Activated CD4-positive, CD25-positive, alpha-beta regulatory T cell (primary cell): ENCODE measurements around the gene FGG.

Source experiments
- DNase-seq, 4 experiments: peaks; one replicate each; lab custom pipeline; 2025; lab: John Stamatoyannopoulos, UW

Gene FGG

DNA sequence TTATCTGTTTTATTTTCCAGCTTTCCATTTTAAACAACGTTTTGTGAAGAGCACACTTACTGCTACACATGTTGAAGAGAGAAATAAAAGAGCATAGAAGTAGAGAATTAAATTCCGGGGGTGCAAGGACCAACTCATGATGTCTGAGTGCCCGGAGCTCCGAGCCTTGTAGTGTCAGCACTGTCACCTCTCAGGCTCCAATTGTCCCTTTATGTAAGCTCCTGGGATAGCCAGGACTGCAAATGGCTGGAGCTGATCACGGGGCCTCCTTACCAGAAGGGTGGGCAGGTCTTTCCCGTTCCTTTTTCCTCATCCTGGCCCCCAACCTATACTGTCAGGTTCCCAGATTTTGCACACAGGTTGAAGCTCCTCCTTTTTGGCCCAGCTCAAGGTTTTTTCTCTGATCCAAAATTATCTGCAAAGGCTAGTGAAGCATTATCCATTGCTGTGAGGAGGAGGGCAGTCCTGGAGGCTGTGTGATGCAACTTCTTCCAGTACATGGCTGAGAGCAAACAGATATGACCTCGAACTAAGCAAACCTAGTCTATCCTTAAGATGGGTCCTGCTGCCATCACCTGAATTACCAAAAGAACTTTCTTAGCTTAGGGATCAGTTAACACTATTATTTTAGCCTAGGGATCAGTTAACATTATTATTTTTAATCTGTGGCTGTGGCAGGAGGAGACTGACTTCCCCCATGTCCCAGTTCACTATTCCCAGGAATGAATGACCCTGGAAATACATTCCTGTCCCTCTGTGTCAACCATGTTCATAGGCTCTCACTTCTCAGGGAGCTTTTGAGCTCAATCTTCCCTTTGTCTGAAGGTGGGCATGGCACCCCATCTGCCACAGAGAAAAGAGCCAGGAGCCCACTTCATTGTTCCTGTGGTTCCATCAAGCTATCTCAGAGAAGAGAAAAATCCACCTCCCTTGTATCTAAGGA is at the start of gene FGG:
Gene FGG, minus strand, starts transcription at position 185 of the 943 bp plus-strand sequence. Its CDS starts 47 bp downstream, at position 138.
- no peak for DNase-seq

DNA sequence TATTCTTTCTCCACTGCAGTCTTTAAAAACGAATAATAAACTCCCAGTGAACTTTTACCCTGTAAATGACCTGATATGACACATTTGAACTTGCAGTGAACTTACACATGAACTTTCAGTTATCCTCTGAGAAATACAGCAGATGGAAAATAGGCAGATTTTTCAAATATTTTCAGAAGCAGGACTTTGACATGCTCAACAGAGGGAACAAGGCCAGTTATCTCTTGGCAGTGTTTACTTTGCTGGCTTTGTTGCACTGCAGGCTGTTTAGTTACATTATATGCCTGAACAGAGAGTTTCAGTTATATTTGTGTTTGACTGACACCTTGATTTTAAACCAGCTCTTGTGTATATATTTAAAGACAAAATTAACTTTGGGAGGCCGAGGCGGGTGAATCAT is 47.6 kb upstream of the FGG start:
- no peak for DNase-seq

DNA sequence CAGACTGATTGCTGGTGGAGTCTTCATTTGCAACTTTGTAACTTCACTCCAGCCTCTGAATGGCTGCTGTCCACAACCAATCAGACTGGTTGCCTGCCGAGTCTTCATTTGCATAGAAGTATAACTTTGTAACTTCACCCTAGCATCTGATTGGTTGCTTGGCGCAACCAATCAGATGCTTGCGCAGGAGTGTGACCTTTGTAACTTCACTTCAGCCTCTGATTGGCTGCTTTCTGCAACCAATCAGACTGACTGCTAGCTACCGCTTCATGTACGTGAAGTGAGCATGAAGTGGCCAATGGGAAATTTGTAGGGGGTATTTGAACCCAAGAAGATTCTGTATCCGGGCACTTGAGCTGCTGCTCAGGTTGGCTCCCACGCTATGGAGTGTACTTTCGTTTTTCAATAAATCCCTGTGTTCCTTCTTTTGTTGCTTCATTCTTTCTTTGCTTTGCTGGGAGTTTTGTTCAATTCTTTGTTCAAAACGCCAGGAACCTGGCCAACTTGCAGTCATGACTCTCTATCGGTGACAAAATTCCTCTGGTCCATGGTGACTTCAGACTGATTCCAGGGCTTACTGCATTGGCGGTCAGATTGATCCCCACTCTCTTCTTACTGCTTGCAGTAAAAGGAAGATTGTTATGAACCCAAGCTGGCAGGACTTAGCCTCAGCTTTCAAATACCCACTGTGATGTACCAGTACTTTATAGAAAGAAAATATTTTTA is 46.4 kb upstream of the FGG start:
- no peak for DNase-seq

DNA sequence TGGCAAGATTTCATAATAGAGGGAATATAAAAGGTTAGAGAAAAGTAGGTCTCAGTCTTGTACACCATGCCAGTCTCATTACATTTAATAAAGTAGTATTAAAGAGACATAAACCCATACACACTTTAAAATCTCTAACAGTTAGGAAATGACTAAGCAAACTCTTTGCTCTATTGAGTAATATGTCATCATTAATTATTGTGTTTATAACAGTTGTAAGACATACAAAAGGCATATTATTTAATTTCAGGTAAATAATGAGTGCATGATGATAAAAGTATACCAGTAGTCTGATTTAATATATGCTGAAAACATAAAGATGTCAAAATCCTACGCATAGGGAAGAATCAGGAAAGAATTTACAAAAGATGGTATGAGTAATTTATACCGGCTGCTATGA is 31.0 kb upstream of the FGG start:
- no peak for DNase-seq

DNA sequence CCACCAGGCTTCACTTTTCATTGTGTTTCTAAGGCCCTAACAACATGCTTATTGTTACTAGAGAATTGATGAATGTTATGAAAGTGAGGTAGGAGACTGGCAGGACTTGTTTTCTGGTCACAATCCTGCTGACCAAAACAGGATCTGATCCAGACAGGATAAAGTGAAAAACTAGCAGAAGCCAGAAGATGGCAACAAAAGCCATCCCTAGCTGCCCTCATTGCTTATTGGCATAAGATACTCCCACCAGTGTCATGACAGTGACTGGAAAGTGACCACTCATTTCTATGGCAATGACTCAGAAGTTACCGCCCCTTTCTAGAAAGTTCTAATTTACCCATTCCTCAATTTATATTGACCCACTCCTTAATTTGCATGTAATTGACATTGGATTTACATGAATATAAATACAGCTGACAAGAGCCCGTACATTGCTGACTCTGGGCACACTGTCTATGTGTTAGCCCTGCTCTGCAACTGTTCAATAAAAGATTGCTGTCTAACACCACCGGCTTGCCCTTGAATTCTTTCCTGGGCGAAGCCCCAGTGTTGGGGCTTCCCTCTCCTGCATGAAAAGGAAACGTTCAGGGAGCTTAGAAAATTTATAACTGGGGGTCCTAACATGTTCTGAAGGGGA is 30.0 kb upstream of the FGG start:
- DNase-seq: no peak

DNA sequence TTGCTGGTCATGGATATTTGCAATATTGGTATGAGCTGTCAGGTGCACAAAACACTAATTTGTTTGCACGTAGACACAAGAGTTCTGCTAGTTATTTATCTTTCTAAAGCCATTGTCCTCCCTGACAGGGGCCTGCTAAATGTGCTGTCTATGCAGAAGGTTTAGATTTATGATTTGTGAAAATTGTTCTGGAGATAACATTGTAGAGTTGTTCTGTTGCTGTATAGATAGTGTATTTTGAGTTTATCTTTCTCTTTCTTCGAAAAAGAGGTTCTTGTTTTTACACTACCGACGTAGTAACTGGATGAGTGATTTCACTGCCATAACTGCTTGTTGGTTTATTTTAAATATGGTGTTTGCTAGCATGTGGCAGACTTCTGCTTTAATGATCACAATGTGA is 28.5 kb upstream of the FGG start:
- DNase-seq: no peak

DNA sequence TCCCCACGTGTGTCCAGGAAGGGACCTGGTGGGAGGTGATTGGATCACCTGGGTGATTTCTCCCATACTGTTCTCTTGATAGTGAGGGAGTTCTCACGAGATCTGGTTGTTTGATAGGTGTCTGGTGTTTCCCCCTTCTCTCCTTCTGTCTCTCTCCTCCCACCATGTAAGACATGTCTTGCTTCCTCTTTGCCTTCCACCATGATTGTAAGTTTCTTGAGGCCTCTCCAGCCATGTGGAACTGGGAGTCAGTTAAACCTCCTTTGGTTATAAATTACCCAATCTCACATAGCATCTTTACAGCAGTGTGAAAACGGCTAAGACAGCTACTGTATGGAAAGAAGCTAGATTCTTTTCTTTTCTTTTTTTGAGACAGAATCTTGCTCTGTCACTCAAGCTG is 21.6 kb upstream of the FGG start:
- no peak for DNase-seq

DNA sequence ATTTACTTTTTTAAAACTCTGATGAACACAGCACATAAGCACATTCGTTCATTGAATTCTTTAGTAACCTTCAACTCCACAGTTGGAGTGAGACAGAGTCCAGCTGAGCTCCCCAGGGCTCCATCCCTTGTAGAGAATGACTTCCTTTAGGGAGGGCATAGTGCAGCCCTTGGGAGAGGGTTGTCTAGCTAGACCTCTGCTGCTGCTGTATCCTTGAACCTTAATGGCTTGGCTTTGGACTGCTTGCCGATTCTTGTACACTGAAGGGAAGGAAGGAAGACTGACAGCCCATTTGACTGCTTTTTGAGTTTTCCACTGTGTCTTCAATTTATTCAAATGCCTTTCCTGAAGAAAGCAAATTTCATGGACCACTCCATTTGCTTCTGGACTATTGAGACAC is 19.4 kb upstream of the FGG start:
- DNase-seq: no peak

DNA sequence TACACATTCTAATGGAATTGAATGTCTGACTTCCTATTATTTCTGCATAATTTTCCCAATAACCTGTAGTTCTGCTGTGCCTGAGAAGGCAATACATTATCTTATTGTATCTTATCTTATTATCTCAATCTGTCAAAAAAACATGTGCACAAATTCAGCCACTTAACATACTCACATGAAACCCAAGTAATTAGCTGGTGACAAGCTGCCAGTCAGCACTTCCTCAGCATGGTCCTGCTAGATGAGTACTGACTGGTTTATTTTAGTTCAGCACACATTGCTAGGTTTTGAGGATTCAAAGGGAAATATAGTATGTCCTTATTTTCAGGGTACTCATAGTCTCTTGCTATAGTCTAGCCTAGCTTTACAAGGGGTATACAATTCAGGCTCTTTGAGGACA is 17.9 kb upstream of the FGG start:
- DNase-seq: no peak

DNA sequence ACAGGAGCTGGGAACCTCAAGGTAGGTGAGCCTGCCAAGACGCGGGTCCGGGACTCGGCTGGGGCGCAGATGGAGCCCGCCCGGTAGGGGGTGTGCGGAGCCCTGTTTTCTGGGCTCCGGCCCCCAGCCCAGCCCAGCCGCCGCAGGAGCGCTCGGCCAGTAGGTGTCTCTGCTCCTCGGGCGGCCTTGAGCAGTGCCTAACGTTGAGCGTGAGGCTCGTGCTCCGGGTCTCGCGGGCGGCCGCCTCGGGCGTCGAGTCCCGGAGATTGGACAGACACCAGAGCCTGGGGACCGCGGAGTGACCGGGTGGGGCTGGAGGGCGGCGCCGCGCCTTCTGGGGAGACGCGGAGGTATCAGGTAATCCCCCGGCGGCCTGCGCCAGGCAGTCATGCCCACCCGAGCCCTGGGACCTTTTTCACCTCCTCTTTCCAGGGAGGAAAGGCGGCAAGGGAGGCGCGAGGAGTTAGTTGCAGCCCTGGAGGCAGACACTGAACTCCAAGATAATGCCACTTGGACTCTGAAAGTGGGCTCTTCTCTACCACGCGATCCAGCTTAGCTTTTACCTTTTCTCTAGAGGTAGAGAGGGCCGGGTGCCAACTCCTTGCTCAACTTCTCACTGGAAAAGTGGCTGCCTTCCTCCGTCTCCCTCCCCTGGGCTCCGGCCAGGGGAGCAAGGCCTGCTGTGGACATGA is 14.5 kb upstream of the FGG start:
- DNase-seq: peak in 2 of 4 experiments; percentile 1 to 11

DNA sequence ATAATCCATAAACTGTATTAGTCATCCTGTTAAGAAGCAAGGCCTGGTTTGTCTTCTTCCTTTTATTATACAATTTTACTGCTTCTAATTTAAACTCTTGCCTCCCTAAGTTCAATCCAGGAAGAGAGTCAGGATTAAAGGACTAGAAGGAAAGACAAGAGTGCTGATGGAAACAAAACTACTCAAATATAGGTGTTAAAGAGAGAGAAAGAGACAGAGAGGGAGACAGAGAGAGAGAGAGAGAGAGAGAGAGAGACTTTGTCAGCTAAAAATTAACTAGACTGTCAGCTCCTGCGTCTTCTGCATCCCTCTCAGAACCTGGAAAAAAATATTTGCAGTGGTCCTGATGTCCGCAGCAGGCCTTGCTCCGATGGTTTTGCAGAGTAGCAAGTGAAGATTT is 13.5 kb upstream of the FGG start:
- DNase-seq: no peak

DNA sequence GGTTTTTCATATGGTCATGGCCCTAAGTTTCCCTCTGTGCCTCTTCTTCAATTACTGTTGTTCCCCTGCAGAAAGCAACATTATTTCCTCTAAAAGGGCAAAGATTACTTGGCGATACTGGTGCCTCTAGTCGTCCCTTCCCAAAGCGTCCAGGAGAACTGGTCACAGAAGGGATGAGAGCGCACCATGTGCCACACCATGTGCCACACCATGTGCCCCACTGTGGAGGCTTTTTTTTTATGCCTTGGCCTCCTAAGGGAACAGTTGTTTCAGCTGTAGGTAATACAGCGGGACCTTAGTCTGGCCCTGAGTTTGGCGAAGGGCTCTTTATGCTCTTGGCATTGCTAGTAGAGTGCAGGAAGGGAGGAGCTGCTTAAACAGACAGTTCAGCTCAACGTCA is 11.5 kb upstream of the FGG start:
- no peak for DNase-seq

DNA sequence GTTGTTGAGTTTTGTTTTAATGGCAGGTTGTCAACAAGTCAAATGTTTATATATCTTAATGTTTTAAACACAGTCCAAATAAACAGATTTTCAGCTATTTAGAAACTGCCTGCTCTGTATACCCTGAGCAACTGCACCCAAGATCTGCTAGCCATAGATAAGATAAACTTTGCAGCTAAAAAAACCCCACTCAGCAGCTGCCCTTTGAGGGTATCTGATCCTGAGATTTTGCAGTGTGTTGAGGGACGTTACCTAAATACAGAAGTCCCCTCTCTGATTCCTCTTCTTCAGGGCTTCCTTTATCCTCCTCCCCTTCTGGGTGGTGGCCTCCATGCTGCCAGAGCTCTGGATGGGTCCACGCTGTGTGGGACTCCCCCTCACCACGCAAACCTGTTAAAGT is 11.0 kb upstream of the FGG start:
- DNase-seq: no peak

DNA sequence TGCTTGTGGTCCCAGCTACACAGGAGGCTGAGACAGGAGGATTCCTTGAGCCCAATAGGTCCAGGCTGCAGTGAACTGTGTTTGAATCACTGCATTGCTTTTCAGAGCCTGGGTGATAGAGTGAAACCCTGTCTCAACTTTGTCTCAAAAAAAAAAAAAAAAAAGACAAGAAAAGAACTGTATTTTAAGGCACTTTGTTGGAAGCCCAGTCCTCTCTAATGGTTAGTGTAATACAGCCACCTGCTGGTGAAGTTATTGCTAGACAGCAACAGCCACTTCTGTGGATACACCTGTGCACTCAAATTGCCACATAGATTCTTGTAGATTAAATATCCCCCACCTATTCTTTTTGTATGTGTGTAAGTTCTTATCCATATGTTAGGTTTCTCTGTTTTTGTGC is 10.1 kb upstream of the FGG start:
- no peak for DNase-seq

DNA sequence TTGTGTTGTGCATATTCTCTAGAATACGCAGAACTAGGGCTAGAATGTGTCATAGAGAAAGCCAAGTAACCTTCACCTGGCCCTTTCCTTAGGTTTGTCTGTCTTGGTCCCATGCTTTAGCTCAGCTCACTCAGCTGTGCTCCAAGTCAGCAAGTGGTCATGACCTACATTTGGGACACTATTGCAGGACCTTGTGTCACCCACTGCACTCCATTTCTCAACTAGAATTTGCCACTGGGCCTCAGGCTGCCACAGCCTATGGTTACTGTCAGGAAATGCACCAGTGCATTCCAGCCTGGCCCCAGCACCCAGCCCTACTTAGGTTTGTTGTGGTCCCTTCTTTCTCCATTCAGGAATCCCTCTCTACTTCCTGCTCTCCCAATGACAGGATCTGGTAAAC is 7.7 kb upstream of the FGG start:
- DNase-seq: no peak

DNA sequence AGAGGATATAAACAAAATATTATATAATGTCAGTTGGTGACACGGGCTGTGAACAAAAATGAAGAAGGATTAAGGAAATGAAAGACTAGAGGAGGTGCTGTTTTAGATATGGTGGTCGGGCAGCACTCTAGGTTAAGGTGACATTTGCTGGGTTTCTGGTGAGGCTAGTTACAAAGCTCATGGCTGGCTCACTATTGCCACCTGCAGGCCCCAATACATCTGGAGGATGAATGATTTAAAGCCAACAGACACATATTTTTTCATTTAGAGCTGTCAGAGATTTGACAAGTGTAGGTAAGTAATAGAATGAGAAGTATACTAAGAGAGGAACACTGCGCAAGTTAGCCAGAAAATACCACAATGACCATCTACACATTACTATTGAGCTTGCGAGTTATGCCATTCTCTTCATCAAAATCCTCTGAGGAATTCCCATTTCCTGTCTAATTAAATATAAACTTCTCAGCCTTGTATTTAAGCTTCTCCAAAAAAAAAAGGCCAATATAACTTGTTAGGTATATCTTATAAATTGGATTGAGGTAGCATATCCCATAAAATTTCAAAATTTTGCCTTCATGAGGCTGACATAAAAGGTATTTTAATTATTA is 6.4 kb upstream of the FGG start:
- DNase-seq: peak; percentile 1 to 4 (median 3)

DNA sequence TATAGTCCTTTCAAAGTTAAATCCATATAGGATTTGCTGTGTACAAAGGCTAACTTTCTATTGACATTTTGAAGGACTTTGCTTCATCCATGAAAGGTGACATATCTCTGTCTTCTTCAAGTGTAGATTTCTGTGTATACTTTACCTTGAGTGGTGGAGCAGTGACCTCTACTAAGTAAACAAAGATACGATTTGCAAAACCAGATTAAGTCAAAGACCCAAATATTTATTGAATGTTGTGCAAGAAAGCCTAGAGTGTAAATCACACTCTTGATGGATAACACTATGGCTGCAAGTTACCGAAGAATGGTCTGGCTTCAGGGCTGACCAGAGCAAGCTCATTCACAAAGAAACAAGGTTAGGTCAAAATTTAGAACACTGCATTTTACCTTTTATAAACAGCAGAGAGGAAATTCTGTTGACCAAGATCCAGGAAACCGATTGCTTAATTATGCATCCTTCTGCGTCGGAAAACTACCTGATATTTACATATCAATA is 5.4 kb upstream of the FGG start:
- no peak for DNase-seq

DNA sequence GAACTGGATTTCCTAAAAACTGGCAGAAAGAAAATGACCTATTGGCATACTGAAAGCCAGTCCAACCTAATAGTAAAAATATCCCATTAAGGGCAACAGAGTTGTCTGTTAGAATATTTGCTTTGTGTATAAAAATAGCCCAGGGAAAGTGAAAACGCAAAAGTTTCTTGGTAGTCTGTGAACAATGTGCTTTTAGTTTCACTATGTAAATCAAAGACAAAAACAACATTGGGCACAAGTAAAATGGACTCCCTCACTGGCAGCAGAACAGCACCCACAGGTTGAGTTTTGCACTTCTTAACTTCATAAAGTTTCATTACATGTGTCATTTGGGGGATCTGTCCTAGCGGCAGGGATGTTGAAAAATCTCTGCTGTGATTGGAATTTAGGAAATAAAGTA is 4.3 kb upstream of the FGG start:
- no peak for DNase-seq

DNA sequence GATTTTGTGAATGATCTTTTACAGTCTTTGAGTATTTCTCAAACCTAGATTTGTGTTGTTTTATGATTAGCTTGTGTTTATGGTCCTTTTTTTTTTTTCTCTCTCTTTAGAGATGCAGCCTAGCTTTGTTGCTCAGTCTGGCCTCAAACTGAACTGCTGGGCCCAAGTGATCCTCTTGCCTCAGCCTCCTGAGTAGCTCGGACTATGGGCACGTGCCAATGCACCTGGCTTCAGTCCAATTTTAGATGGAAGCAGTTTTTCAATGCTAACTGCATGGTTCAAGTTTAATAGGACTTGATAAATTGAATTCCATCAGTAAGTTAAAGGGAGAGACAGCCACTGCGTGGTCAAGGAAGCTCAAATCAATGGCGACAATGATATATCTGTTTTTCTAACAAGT is 3.8 kb upstream of the FGG start:
- DNase-seq: no peak

DNA sequence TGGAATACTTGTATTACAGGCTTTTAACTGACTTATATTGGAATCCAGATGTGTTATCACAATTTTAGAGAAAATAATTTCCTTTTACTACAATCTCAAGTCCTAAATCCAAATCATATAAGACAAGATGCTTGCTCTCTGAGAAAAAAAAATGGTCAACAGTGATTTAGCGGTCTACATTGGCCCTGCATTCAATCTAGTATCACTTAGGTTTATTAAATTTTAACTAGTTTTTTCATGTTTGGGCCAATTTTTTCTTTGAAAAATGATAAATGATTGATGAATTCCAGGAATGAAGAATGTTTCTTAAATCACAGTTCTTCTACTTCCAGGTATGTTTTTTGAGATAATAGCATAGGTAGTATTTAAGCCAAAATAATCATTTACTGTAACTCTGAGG is 2.8 kb upstream of the FGG start:
- no peak for DNase-seq

DNA sequence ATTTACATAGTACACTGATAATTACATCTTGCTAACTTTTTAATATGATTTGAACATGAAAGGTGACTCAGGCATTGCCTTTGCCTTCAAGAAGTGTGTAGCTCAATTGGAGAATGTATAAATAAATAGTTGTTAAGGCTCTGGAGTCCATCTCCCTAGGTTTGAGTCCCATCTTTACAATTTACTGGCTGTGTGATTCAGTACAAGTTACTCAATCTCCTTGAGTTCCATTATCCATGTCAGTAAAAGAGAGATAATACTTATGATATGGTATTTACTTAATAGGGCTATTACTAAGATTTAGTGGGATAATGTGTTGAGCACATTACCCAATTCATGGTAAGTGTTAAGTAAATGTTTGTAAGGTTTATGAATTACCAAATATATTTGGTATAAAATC is 1.9 kb upstream of the FGG start:
- DNase-seq: no peak

DNA sequence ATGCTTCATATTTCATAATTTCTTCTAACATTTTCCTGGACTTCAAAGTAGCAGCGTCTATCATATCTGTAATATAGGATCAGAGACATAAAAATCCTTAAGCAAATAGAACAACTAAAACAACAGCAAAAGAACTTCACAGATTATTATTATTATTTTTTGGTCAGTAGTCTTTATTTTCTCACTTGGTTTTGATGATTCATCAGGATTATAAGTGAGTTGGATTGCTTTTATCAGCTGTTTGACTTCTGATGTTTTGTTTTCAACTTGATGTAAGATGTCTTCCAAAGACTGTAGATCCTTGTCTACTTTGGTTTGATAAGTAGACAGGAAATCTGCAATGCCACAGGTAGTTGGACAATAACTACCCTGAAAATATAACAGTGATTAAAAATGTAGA is 623 bp downstream of the FGG start:
- DNase-seq: no peak
